ENCODE measurements around the gene CHP1. TPM values are rescaled to one million over a fixed set of nuclear protein-coding genes. Genes with fewer than 3 reads are reported as not detected.
"Not testable (repeated sequence)": the region's sequence is repeated elsewhere in the genome, so short reads cannot be mapped to it uniquely, and the experiment has no call there.

Gene CHP1
- total RNA-seq, 1 donor from 2014 or later: 76.3 TPM

- DNase-seq (ENCODE audit: low read depth, low spot score): no peak
- TF ChIP-seq CTCF (conservative IDR thresholded peaks at IDR 0.05): no peak
- Mint-ChIP-seq H3K9me3 (no peaks in the 10 kb centered on the region), H3K36me3 (ENCODE audit: low read depth) (peaks cover 28% of the 10 kb centered on the region), H3K4me1 (peaks cover 44% of the 10 kb centered on the region), H3K27me3 (ENCODE audit: low read depth) (no peaks in the 10 kb centered on the region), H3K27ac (ENCODE audit: unreplicated experiment) (no peak overlapping the region), H3K4me3 (peak overlapping the region; percentile 64)
Measured at GRCh38 chr15:41286665-41287333, 55.7 kb downstream of the CHP1 start.

- H3K27me3 Mint-ChIP-seq (ENCODE audit: low read depth): no peaks in the 10 kb centered on the region
- peak overlapping the region; percentile 75 for H3K27ac Mint-ChIP-seq (ENCODE audit: unreplicated experiment)
- peaks cover 40% of the 10 kb centered on the region for H3K4me1 Mint-ChIP-seq
- H3K4me3 Mint-ChIP-seq: peak overlapping the region; percentile 69
- H3K9me3 Mint-ChIP-seq: no peaks in the 10 kb centered on the region
- no peak for TF ChIP-seq CTCF (conservative IDR thresholded peaks at IDR 0.05)
- peaks cover 28% of the 10 kb centered on the region for H3K36me3 Mint-ChIP-seq (ENCODE audit: low read depth)
- DNase-seq (ENCODE audit: low read depth, low spot score): no peak
Measured at GRCh38 chr15:41288464-41288863, 57.4 kb downstream of the CHP1 start.

GRCh38 chr15:41289953-41290352, 58.9 kb downstream of the CHP1 start:
- no peak overlapping the region for H3K4me3 Mint-ChIP-seq
- no peaks in the 10 kb centered on the region for H3K9me3 Mint-ChIP-seq
- H3K27me3 Mint-ChIP-seq (ENCODE audit: low read depth): no peaks in the 10 kb centered on the region
- peaks cover 31% of the 10 kb centered on the region for H3K4me1 Mint-ChIP-seq
- peaks cover 22% of the 10 kb centered on the region for H3K36me3 Mint-ChIP-seq (ENCODE audit: low read depth)
- H3K27ac Mint-ChIP-seq (ENCODE audit: unreplicated experiment): no peak overlapping the region
- DNase-seq (ENCODE audit: low read depth, low spot score): no peak
- TF ChIP-seq CTCF (conservative IDR thresholded peaks at IDR 0.05): no peak

GRCh38 chr15:41291065-41291631, 60.1 kb downstream of the CHP1 start:
- no peak for DNase-seq (ENCODE audit: low read depth, low spot score)
- no peak for TF ChIP-seq CTCF (conservative IDR thresholded peaks at IDR 0.05)
- Mint-ChIP-seq H3K4me3 (no peak overlapping the region), H3K36me3 (ENCODE audit: low read depth) (peaks cover 16% of the 10 kb centered on the region), H3K4me1 (peaks cover 21% of the 10 kb centered on the region), H3K27ac (ENCODE audit: unreplicated experiment) (no peak overlapping the region), H3K27me3 (ENCODE audit: low read depth) (no peaks in the 10 kb centered on the region), H3K9me3 (no peaks in the 10 kb centered on the region)

- Mint-ChIP-seq H3K4me1 (peaks cover 13% of the 10 kb centered on the region), H3K27ac (ENCODE audit: unreplicated experiment) (no peak overlapping the region), H3K27me3 (ENCODE audit: low read depth) (no peaks in the 10 kb centered on the region), H3K9me3 (no peaks in the 10 kb centered on the region), H3K36me3 (ENCODE audit: low read depth) (peaks cover 9% of the 10 kb centered on the region), H3K4me3 (no peak overlapping the region)
- DNase-seq (ENCODE audit: low read depth, low spot score): no peak
- no peak for TF ChIP-seq CTCF (conservative IDR thresholded peaks at IDR 0.05)
Measured at GRCh38 chr15:41292521-41292920, 61.5 kb downstream of the CHP1 start.

- H3K4me1 Mint-ChIP-seq: not testable (repeated sequence)
Measured at GRCh38 chr15:41301139-41301538, 70.1 kb downstream of the CHP1 start.

More at GRCh38 chr15:41301139-41301538, 70.1 kb downstream of the CHP1 start:
- H3K36me3 Mint-ChIP-seq (ENCODE audit: low read depth): peaks cover 10% of the 10 kb centered on the region
- DNase-seq (ENCODE audit: low read depth, low spot score); H3K4me3 Mint-ChIP-seq; H3K27me3 Mint-ChIP-seq (ENCODE audit: low read depth); H3K27ac Mint-ChIP-seq (ENCODE audit: unreplicated experiment); H3K9me3 Mint-ChIP-seq: not testable (repeated sequence)

Measured in neural crest cell (in vitro differentiated cells).